Transverse colon (tissue), 4 donors: ENCODE data around the gene MAFB.

Experiments used
- POLR2AphosphoS5 ChIP-seq, 3 donors: sonication (generic); formaldehyde crosslinking; IDR thresholded peaks; one replicate each; pipeline ENCODE4 v1.6.1; 2016; ENCODE audit warnings: antibody characterized with exemption in 3 of 3
- TF ChIP-seq, protein P1 (sequence below), 5 experiments: fragments of 200-600 bp in 3 of 5; fragments of 450-650 bp in 2 of 5; sonication (generic) in 3 of 5; IDR thresholded peaks; 1 replicate in 2 of 5; 2 replicates in 3 of 5; pipeline ENCODE4 v1.5.1; 2016 to 2017; ENCODE audit warnings: antibody characterized with exemption in 5 of 5, inconsistent platforms in 3 of 5, mild to moderate bottlenecking in 2 of 5, moderate library complexity in 1 of 5

DNA sequence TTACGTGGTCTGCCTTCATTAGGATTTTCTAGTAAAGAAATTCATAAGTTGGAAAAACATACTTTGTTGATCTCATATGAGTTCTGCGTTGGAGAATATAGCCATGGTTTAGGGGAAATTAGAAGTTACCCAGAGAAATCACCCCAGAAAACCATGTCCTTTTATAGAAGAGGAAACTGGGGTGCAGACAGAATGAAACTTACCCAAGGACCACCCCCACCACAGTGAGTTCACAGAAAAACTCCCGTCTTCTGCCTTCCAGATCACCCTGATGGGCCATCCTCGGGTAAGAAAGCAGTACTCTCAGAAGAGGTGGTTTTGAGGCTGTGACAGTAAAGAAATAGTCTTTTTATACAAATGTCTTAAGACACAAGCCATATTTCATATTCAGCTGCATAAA, 25.1 kb upstream of the MAFB start:
- TF ChIP-seq, protein P1, sequence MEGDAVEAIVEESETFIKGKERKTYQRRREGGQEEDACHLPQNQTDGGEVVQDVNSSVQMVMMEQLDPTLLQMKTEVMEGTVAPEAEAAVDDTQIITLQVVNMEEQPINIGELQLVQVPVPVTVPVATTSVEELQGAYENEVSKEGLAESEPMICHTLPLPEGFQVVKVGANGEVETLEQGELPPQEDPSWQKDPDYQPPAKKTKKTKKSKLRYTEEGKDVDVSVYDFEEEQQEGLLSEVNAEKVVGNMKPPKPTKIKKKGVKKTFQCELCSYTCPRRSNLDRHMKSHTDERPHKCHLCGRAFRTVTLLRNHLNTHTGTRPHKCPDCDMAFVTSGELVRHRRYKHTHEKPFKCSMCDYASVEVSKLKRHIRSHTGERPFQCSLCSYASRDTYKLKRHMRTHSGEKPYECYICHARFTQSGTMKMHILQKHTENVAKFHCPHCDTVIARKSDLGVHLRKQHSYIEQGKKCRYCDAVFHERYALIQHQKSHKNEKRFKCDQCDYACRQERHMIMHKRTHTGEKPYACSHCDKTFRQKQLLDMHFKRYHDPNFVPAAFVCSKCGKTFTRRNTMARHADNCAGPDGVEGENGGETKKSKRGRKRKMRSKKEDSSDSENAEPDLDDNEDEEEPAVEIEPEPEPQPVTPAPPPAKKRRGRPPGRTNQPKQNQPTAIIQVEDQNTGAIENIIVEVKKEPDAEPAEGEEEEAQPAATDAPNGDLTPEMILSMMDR (IDR thresholded peaks at IDR 0.05) = no peak
- TF ChIP-seq POLR2AphosphoS5 (IDR thresholded peaks at IDR 0.05) = no peak
